Measurements from ENCODE around the gene PHB1. TPM values are rescaled to one million over a fixed set of nuclear protein-coding genes. Genes with fewer than 3 reads are reported as not detected.

PHB1 gene
- total RNA-seq, 6 donors from 2014 or later: 19.9 to 144 (median 68.8) TPM

DNA sequence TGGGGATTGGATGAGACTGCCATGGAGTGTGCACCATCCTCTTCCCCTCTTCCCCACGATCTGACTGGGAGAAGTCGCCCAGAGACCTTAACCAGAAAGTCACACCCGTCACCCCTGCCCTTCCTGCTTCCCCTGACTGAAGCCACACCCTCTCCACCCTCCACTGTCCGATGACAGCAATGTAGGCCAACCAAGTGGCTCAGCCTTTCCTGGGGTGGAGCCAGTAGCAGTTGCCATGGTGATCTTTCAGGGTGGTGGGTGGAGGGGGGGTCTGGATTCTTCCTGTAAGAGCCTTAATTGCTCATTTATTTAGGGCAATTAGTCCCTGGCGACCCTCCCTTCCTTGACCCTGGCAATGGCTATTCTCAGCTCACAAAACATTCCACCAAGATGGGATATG lies 37.5 kb upstream of the PHB1 start:
- Histone ChIP-seq H3K4me1 (no peaks in the 10 kb centered on the region), H3K27me3 (no peaks in the 10 kb centered on the region), H3K27ac (no peak overlapping the region), H3K36me3 (no peaks in the 10 kb centered on the region), H3K9me3 (no peaks in the 10 kb centered on the region), H3K4me3 (no peak overlapping the region)
- DNase-seq: no peak
- TF ChIP-seq EP300 (IDR thresholded peaks at IDR 0.05) (no peak), CTCF (IDR thresholded peaks at IDR 0.05) (no peak), POLR2A (IDR thresholded peaks at IDR 0.05) (no peak), POLR2AphosphoS5 (IDR thresholded peaks at IDR 0.05) (no peak)
- WGBS, 2 donors: 35 to 53% methylated on average over 5 of the region's 5 CpGs
- no peak for ATAC-seq (ENCODE audit: low FRiP score in 2 of 2)

GRCh38 chr17:49450735-49451134 lies 36.1 kb upstream of the PHB1 start:
- 76% methylated on average over 2 of the region's 3 CpGs; no CpG with 5 or more reads in 1 of the 2 donors for WGBS, 2 donors
- no peak for TF ChIP-seq CTCF (IDR thresholded peaks at IDR 0.05)
- TF ChIP-seq POLR2A (IDR thresholded peaks at IDR 0.05): no peak
- TF ChIP-seq EP300 (IDR thresholded peaks at IDR 0.05): no peak
- TF ChIP-seq POLR2AphosphoS5 (IDR thresholded peaks at IDR 0.05): no peak
- H3K4me1 ChIP-seq: no peaks in the 10 kb centered on the region
- H3K36me3 ChIP-seq: no peaks in the 10 kb centered on the region
- no peak overlapping the region for H3K27ac ChIP-seq
- DNase-seq (no peak), ATAC-seq (ENCODE audit: low FRiP score in 2 of 2) (no peak)
- no peaks in the 10 kb centered on the region for H3K27me3 ChIP-seq
- no peaks in the 10 kb centered on the region for H3K9me3 ChIP-seq
- H3K4me3 ChIP-seq: no peak overlapping the region

- WGBS, 2 donors: 43 to 59% methylated on average over 4 of the region's 4 CpGs
These were observed 35.5 kb upstream of the PHB1 start for GRCh38 chr17:49450181-49450580.

GRCh38 chr17:49447628-49448302 lies 33.1 kb upstream of the PHB1 start:
- Histone ChIP-seq H3K27me3 (no peaks in the 10 kb centered on the region), H3K27ac (no peak overlapping the region), H3K4me1 (no peaks in the 10 kb centered on the region), H3K4me3 (no peak overlapping the region), H3K9me3 (no peaks in the 10 kb centered on the region), H3K36me3 (no peaks in the 10 kb centered on the region)
- DNase-seq: no peak
- no peak for ATAC-seq (ENCODE audit: low FRiP score in 2 of 2)
- 83 to 84% methylated on average over 9 of the region's 9 CpGs for WGBS, 2 donors
- TF ChIP-seq CTCF (IDR thresholded peaks at IDR 0.05) (no peak), EP300 (IDR thresholded peaks at IDR 0.05) (no peak), POLR2A (IDR thresholded peaks at IDR 0.05) (no peak), POLR2AphosphoS5 (IDR thresholded peaks at IDR 0.05) (no peak)

More at GRCh38 chr17:49450181-49450580, 35.5 kb upstream of the PHB1 start:
- no peak for ATAC-seq (ENCODE audit: low FRiP score in 2 of 2)
- Histone ChIP-seq H3K4me3 (no peak overlapping the region), H3K4me1 (no peaks in the 10 kb centered on the region), H3K9me3 (no peaks in the 10 kb centered on the region), H3K27me3 (no peaks in the 10 kb centered on the region), H3K36me3 (no peaks in the 10 kb centered on the region), H3K27ac (no peak overlapping the region)
- no peak for TF ChIP-seq POLR2AphosphoS5 (IDR thresholded peaks at IDR 0.05)
- no peak for TF ChIP-seq POLR2A (IDR thresholded peaks at IDR 0.05)
- no peak for TF ChIP-seq EP300 (IDR thresholded peaks at IDR 0.05)
- no peak for TF ChIP-seq CTCF (IDR thresholded peaks at IDR 0.05)
- no peak for DNase-seq

DNA sequence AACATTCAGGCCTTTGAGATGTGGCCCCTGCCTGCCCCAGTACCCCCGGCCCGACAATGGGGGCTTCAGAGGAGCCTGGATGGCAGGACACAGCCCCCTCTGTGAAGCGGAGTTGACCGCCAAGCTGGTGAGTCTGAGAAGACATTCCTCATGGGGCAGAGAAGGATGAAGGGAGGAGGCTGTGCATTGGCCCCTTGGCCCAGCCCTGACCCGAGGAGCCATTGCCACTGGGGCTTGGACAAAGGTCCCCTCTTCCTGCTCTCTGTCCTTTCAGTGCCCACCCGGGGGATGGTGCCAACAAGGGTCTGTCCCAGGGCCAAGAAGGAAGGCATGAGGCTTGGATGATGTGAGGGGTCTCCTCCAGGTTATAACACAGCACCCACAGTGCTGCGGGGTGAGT lies 30.9 kb upstream of the PHB1 start:
- Histone ChIP-seq H3K4me3 (no peak overlapping the region), H3K36me3 (no peaks in the 10 kb centered on the region), H3K9me3 (no peaks in the 10 kb centered on the region), H3K27me3 (no peaks in the 10 kb centered on the region), H3K4me1 (no peaks in the 10 kb centered on the region), H3K27ac (no peak overlapping the region)
- TF ChIP-seq POLR2AphosphoS5 (IDR thresholded peaks at IDR 0.05): no peak
- no peak for DNase-seq
- WGBS, 2 donors: 89 to 92% methylated on average over 2 to 7 of the region's 7 CpGs
- no peak for ATAC-seq (ENCODE audit: low FRiP score in 2 of 2)
